GM12891 (cell line): Measurements from ENCODE around the gene SUPV3L1.

ENCODE experiments used
- POLR2A ChIP-seq: IDR thresholded peaks from 2 replicates; pipeline ENCODE4 v1.6.1; 2011; ENCODE audit warnings: low read depth, low read length, control low read depth
- POLR2AphosphoS5 ChIP-seq: IDR thresholded peaks from 2 replicates; pipeline ENCODE4 v1.6.1; 2011; ENCODE audit warnings: low read depth, low read length, control low read depth
- TAF1 ChIP-seq: IDR thresholded peaks from 2 replicates; pipeline ENCODE4 v1.6.1; 2011; ENCODE audit warnings: low read depth, low read length, control low read depth

GRCh38 chr10:69153227-69153626 lies 26.8 kb upstream of the SUPV3L1 start:
- TF ChIP-seq TAF1, result no peak
- no peak for TF ChIP-seq POLR2A
- no peak for TF ChIP-seq POLR2AphosphoS5
